ENCODE data around the gene KLHL29.

KLHL29 gene

GRCh38 chr2:23585273-23586170 lies 200.5 kb downstream of the KLHL29 start:
- DNase-seq, result no peak

- no peak for DNase-seq
Measured at GRCh38 chr2:23586741-23587306, 201.8 kb downstream of the KLHL29 start.

GRCh38 chr2:23587341-23587880 lies 202.4 kb downstream of the KLHL29 start:
- no peak for DNase-seq

DNA sequence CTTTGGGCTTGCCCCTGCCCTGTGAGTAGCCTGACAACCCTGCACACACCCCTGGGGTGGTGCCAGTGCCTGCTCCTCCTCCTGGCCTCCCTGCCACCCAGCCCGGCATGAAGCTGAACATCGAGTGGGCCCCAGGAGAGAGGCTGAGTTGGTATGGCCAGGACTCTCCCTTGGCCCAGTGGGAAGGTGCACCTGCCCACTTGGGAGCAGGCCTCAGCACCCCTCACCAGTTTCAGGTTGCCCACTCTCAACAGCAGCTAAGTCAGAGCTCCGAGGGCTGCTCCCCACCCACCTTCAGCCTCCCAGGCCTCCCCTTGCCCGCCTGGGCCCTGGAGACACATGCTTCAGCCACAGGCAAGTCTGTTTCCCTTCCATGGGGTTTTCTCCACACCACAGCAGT lies 203.1 kb downstream of the KLHL29 start:
- DNase-seq, result no peak

GRCh38 chr2:23588508-23589201 lies 203.7 kb downstream of the KLHL29 start:
- no peak for DNase-seq

- no peak for DNase-seq
Measured at GRCh38 chr2:23589220-23589647, 204.3 kb downstream of the KLHL29 start.

GRCh38 chr2:23589739-23590138 lies 204.8 kb downstream of the KLHL29 start:
- DNase-seq, result no peak

DNA sequence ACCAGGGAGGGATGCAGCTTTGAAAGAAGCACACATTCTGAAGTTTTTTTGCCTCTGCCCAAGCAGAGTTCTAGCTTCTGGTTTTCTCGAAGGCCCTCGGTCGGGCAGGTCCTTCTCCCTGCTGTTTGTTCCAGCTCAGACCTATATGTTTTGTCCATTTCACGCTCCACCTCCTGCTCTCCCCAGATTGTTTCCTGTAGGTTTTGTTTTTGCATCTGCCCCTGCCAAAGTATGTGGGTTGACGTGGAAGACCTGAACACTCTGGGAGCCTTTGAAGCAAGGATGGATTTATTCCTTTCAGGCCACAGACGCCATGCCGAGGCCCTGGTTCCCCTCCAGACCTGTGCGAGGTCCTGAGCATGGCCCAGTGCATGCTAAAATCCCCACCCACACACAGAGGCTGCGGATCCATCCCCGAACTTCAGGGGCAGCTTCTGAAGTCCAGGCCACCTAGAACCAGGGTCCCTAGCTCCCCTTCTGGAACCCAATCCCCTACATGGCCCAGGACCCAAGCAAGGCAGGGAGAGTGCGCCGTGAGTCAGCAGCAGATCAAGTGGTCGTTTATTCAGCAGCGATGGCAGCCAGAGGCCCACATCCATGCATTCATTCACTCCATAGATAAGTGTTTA lies 205.4 kb downstream of the KLHL29 start:
- DNase-seq, result no peak

- DNase-seq, result no peak
Measured at GRCh38 chr2:23591111-23591510, 206.1 kb downstream of the KLHL29 start.

- no peak for DNase-seq
Measured at GRCh38 chr2:23592061-23592685, 207.2 kb downstream of the KLHL29 start.

- DNase-seq, result no peak
Measured at GRCh38 chr2:23592898-23593751, 208.1 kb downstream of the KLHL29 start.

DNA sequence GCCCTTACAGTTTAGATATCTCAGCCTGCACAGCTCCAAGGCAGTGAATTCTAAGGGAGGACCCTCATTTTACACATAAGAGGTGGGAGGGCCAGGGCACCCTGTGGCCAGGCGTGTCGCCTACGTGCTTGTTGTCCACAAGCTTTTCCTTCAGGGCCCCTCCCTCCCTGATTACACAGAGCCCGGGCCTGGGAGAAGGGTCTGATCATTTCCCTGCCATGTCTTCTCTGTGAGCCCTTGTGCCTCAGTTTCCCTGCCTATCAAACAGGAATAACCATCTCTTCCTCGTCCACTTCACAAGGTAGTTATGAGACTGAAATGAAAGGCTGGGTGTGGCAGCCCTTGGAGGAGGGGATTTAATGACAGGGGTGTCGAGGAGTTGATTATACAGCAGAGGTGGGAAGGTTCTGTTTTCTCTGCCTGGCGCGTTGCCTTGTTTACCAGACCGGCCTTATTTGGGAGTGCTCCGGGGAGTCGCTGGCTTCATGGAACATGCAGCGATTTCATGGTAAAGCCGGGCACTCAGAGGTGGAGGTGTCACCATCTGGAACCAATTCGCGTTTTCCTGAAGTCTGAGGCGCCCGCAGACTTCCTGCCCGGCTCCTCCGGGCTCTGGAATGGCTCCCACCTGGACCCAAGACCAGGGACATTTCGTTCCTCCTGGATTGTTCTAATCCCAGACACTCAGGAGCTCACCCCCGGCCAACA lies 208.9 kb downstream of the KLHL29 start:
- no peak for DNase-seq

- DNase-seq, result no peak
Measured at GRCh38 chr2:23594460-23594825, 209.5 kb downstream of the KLHL29 start.

- no peak for DNase-seq
Measured at GRCh38 chr2:23595021-23595420, 210.0 kb downstream of the KLHL29 start.

GRCh38 chr2:23595601-23596251 lies 210.7 kb downstream of the KLHL29 start:
- DNase-seq, result no peak

DNA sequence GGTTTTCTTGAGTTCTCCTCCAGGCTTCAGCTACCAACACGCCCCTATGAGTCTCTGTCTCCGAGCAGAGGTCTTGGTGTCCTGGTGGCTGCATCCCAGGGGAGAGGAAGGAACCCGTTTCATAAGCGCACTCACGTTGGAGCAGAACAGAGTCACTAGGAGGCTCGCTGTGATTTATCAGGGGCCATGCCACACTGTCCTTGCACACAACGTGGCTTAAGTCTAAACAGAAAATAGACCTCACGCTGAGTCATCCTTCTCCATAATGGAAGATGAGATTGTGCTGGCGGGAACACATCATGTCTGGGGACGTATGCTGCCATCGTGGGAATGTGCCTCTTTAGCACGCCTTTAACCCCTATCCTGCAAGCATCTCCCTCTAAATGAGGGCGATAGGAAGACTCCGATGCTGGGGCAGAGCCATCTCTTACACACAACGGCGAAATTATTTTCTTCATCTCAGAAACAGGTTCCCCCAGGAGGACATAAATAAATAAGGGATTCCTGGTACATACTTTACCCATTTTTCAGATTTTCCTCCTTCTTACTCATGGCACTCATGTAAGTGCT lies 211.4 kb downstream of the KLHL29 start:
- DNase-seq, result no peak

GRCh38 chr2:23597687-23598086 lies 212.7 kb downstream of the KLHL29 start:
- no peak for DNase-seq

GRCh38 chr2:23599006-23599405 lies 214.0 kb downstream of the KLHL29 start:
- no peak for DNase-seq

GRCh38 chr2:23599667-23600066 lies 214.7 kb downstream of the KLHL29 start:
- DNase-seq, result no peak

GRCh38 chr2:23600346-23600745 lies 215.4 kb downstream of the KLHL29 start:
- no peak for DNase-seq

Measured in activated CD4-positive, alpha-beta T cell treated with anti-CD3 and anti-CD28 coated beads, Interleukin-10, Interleukin-2, amounts not matched to agents 100 ng/mL and 50 ng/mL, durations not matched to agents 16 hours and 8 hours (primary cell).